ENCODE data around the gene PDE4D. TPM values are rescaled to one million over a fixed set of nuclear protein-coding genes. Genes with fewer than 3 reads are reported as not detected.
"Not testable (repeated sequence)": the region's sequence is repeated elsewhere in the genome, so short reads cannot be mapped to it uniquely, and the experiment has no call there.

The PDE4D gene
- total and polyA plus RNA-seq, 2 donors (not counting 1 experiment from before 2014, with no cell fraction given) = 14.9 to 171 TPM

GRCh38 chr5:58961631-58962280, 931.8 kb downstream of the PDE4D start:
- POLR2A ChIA-PET = no interaction called here
- H3K27me3 ChIP-seq (replicated peaks in 1 of 4; ENCODE audit: control extremely low read depth in 1 of 4, control insufficient read depth in 3 of 4, insufficient read depth in 4 of 4, low read length in 3 of 4) = no peaks in the 10 kb centered on the region
- ATAC-seq (ENCODE audit: low read depth) = no peak
- no peak overlapping the region for H3K4me3 ChIP-seq (ENCODE audit: control extremely low read depth in 1 of 5, extremely low read depth in 1 of 5, insufficient read depth in 1 of 5, low read depth in 2 of 5, low read length in 4 of 5)
- Mint-ChIP-seq H3K27me3 (peaks cover 3% of the 10 kb centered on the region), H3K27ac (no peak overlapping the region), H3K9me3 (ENCODE audit: insufficient read depth) (no peaks in the 10 kb centered on the region), H3K4me3 (no peak overlapping the region), H3K4me1 (peaks cover 10% of the 10 kb centered on the region)
- no peaks in the 10 kb centered on the region for H3K4me1 ChIP-seq (ENCODE audit: control insufficient read depth in 2 of 2, insufficient read depth in 2 of 2, low read length in 2 of 2)
- no peak overlapping the region for H2AFZ ChIP-seq (ENCODE audit: insufficient read depth, low read depth, low read length, poor library complexity, severe bottlenecking)
- WGBS (ENCODE audit: insufficient coverage) = 22% methylated on average over 1 of the region's 3 CpGs
- CTCF ChIA-PET = no interaction called here
- H3K9me3 ChIP-seq (ENCODE audit: control extremely low read depth in 1 of 3, control insufficient read depth in 2 of 3, insufficient read depth in 1 of 3, low read length in 2 of 3) = peaks cover 0 to 3% (median 0%) of the 10 kb centered on the region in 3 donors
- H3K79me2 ChIP-seq (ENCODE audit: control insufficient read depth, insufficient read depth, low read length) = no peaks in the 10 kb centered on the region
- no peak for DNase-seq
- intact Hi-C loops (cut with micrococcal nuclease) = no loop called here
- H3K9ac ChIP-seq (ENCODE audit: low read length) = no peak overlapping the region
- no peak overlapping the region for H3K27ac ChIP-seq (ENCODE audit: low read length in 2 of 2)
- H4K20me1 ChIP-seq (ENCODE audit: control insufficient read depth, insufficient read depth, low read length, poor library complexity, severe bottlenecking) = no peaks in the 10 kb centered on the region
- no peaks in the 10 kb centered on the region for H3K36me3 ChIP-seq (replicated peaks in 1 of 2; ENCODE audit: control extremely low read depth in 1 of 2, control insufficient read depth in 1 of 2, extremely low read depth in 1 of 2, insufficient read depth in 2 of 2, low read length in 1 of 2)
- no peak for TF ChIP-seq EZH2 (IDR thresholded peaks at IDR 0.05; ENCODE audit: borderline replicate concordance, insufficient read depth, low read depth, low read length, poor library complexity, severe bottlenecking)
- TF ChIP-seq, protein P1, sequence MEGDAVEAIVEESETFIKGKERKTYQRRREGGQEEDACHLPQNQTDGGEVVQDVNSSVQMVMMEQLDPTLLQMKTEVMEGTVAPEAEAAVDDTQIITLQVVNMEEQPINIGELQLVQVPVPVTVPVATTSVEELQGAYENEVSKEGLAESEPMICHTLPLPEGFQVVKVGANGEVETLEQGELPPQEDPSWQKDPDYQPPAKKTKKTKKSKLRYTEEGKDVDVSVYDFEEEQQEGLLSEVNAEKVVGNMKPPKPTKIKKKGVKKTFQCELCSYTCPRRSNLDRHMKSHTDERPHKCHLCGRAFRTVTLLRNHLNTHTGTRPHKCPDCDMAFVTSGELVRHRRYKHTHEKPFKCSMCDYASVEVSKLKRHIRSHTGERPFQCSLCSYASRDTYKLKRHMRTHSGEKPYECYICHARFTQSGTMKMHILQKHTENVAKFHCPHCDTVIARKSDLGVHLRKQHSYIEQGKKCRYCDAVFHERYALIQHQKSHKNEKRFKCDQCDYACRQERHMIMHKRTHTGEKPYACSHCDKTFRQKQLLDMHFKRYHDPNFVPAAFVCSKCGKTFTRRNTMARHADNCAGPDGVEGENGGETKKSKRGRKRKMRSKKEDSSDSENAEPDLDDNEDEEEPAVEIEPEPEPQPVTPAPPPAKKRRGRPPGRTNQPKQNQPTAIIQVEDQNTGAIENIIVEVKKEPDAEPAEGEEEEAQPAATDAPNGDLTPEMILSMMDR (IDR thresholded peaks at IDR 0.05) = no peak
- H3K4me2 ChIP-seq (replicated peaks; ENCODE audit: low read depth, low read length, poor library complexity, severe bottlenecking) = no peak overlapping the region

DNA sequence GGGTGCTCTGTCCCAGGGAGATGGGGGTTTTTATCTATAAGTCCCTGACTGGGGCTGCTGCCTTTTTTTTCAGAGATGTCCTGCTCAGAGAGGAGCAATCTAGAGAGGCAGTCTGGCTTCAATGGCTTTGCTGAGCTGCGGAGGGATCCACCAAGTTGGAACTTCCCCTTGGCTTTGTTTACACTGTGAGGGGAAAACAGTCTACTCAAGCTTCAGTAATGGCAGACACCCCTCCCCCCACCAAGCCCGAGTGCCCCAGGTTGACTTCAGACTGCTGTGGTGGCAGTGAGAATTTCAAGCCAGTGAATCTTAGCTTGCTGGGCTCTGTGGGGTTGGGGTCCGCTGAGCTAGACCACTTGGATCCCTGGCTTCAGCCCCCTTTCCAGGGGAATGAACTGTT, 934.8 kb downstream of the PDE4D start:
- Mint-ChIP-seq H3K27me3 (peaks cover 3% of the 10 kb centered on the region), H3K9me3 (ENCODE audit: insufficient read depth) (no peaks in the 10 kb centered on the region), H3K4me1 (peaks cover 10% of the 10 kb centered on the region), H3K4me3 (no peak overlapping the region), H3K27ac (no peak overlapping the region)
- Histone ChIP-seq H3K4me2 (replicated peaks; ENCODE audit: low read depth, low read length, poor library complexity, severe bottlenecking) (no peak overlapping the region), H3K27me3 (replicated peaks in 1 of 4; ENCODE audit: control extremely low read depth in 1 of 4, control insufficient read depth in 3 of 4, insufficient read depth in 4 of 4, low read length in 3 of 4) (no peaks in the 10 kb centered on the region), H3K36me3 (replicated peaks in 1 of 2; ENCODE audit: control extremely low read depth in 1 of 2, control insufficient read depth in 1 of 2, extremely low read depth in 1 of 2, insufficient read depth in 2 of 2, low read length in 1 of 2) (no peaks in the 10 kb centered on the region), H2AFZ (ENCODE audit: insufficient read depth, low read depth, low read length, poor library complexity, severe bottlenecking) (no peak overlapping the region), H3K4me1 (ENCODE audit: control insufficient read depth in 2 of 2, insufficient read depth in 2 of 2, low read length in 2 of 2) (no peaks in the 10 kb centered on the region), H3K9ac (ENCODE audit: low read length) (no peak overlapping the region), H3K9me3 (ENCODE audit: control extremely low read depth in 1 of 3, control insufficient read depth in 2 of 3, insufficient read depth in 1 of 3, low read length in 2 of 3) (peaks cover 0 to 3% (median 0%) of the 10 kb centered on the region in 3 donors), H3K79me2 (ENCODE audit: control insufficient read depth, insufficient read depth, low read length) (no peaks in the 10 kb centered on the region), H3K4me3 (ENCODE audit: control extremely low read depth in 1 of 5, extremely low read depth in 1 of 5, insufficient read depth in 1 of 5, low read depth in 2 of 5, low read length in 4 of 5) (no peak overlapping the region), H3K27ac (ENCODE audit: low read length in 2 of 2) (no peak overlapping the region), H4K20me1 (ENCODE audit: control insufficient read depth, insufficient read depth, low read length, poor library complexity, severe bottlenecking) (no peaks in the 10 kb centered on the region)
- intact Hi-C loops (cut with micrococcal nuclease) = no loop called here
- POLR2A ChIA-PET = interaction anchor here (0.7 kb wide), 1 partner anchor 610 kb away, joined by 5 read pairs; no protein-coding TSS in a partner anchor
- TF ChIP-seq EZH2 (IDR thresholded peaks at IDR 0.05; ENCODE audit: borderline replicate concordance, insufficient read depth, low read depth, low read length, poor library complexity, severe bottlenecking) = no peak
- TF ChIP-seq, protein P1 (IDR thresholded peaks at IDR 0.05) = no peak
- DNase-seq (no peak), ATAC-seq (ENCODE audit: low read depth) (no peak)
- 100% methylated on average over 1 of the region's 3 CpGs for WGBS (ENCODE audit: insufficient coverage)
- CTCF ChIA-PET = no interaction called here

DNA sequence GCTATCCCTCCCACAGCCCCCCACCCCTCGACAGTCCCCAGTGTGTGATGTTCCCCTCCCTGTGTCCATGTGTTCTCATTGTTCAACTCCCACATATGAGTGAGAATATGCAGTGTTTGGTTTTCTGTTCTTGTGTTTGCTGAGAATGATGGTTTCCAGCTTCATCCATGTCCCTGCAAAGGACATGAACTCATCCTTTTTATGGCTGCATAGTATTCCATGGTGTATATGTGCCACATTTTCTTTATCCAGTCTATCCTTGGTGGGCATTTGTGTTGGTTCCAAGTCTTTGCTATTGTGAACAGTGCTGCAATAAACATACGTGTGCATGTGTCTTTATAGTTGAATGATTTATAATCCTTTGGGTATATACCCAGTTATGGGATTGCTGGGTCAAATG, 940.3 kb downstream of the PDE4D start:
- H3K4me3 Mint-ChIP-seq; H3K9me3 Mint-ChIP-seq (ENCODE audit: insufficient read depth); intact Hi-C loops (cut with micrococcal nuclease); H3K79me2 ChIP-seq (ENCODE audit: control insufficient read depth, insufficient read depth, low read length); H4K20me1 ChIP-seq (ENCODE audit: control insufficient read depth, insufficient read depth, low read length, poor library complexity, severe bottlenecking); H2AFZ ChIP-seq (ENCODE audit: insufficient read depth, low read depth, low read length, poor library complexity, severe bottlenecking); POLR2A ChIA-PET; H3K4me3 ChIP-seq (ENCODE audit: control extremely low read depth in 1 of 5, extremely low read depth in 1 of 5, insufficient read depth in 1 of 5, low read depth in 2 of 5, low read length in 4 of 5); H3K27me3 ChIP-seq (replicated peaks in 1 of 4; ENCODE audit: control extremely low read depth in 1 of 4, control insufficient read depth in 3 of 4, insufficient read depth in 4 of 4, low read length in 3 of 4); H3K4me2 ChIP-seq (replicated peaks; ENCODE audit: low read depth, low read length, poor library complexity, severe bottlenecking); H3K9ac ChIP-seq (ENCODE audit: low read length); H3K36me3 ChIP-seq (replicated peaks in 1 of 2; ENCODE audit: control extremely low read depth in 1 of 2, control insufficient read depth in 1 of 2, extremely low read depth in 1 of 2, insufficient read depth in 2 of 2, low read length in 1 of 2); DNase-seq; H3K27ac Mint-ChIP-seq; H3K4me1 ChIP-seq (ENCODE audit: control insufficient read depth in 2 of 2, insufficient read depth in 2 of 2, low read length in 2 of 2); H3K27ac ChIP-seq (ENCODE audit: low read length in 2 of 2); CTCF ChIA-PET; H3K4me1 Mint-ChIP-seq; H3K27me3 Mint-ChIP-seq; H3K9me3 ChIP-seq (ENCODE audit: control extremely low read depth in 1 of 3, control insufficient read depth in 2 of 3, insufficient read depth in 1 of 3, low read length in 2 of 3); ATAC-seq (ENCODE audit: low read depth): not testable (repeated sequence)
- 86% methylated on average over 1 of the region's 2 CpGs for WGBS (ENCODE audit: insufficient coverage)
